Effector CD8-positive, alpha-beta T cell (primary cell): ENCODE measurements around the gene LRRC10B.

ENCODE experiments used
- DNase-seq: peaks from one replicate; lab custom pipeline; 2025; lab: John Stamatoyannopoulos, UW

The LRRC10B gene

GRCh38 chr11:61509043-61510029, 787 bp downstream of the LRRC10B start:
- DNase-seq, result no peak

GRCh38 chr11:61510166-61510919, 1.8 kb downstream of the LRRC10B start:
- no peak for DNase-seq

- no peak for DNase-seq
These were observed 2.4 kb downstream of the LRRC10B start for GRCh38 chr11:61510974-61511373.

GRCh38 chr11:61511383-61511782, 2.8 kb downstream of the LRRC10B start:
- no peak for DNase-seq

GRCh38 chr11:61512435-61512834, 3.9 kb downstream of the LRRC10B start:
- no peak for DNase-seq

GRCh38 chr11:61513143-61513765, 4.7 kb downstream of the LRRC10B start:
- DNase-seq, result no peak

- no peak for DNase-seq
These were observed 5.7 kb downstream of the LRRC10B start for GRCh38 chr11:61514050-61514917.

- DNase-seq, result no peak
These were observed 7.1 kb downstream of the LRRC10B start for GRCh38 chr11:61515686-61516085.

GRCh38 chr11:61516191-61516590, 7.6 kb downstream of the LRRC10B start:
- no peak for DNase-seq

GRCh38 chr11:61516675-61517572, 8.4 kb downstream of the LRRC10B start:
- DNase-seq, result peak; percentile 62

- DNase-seq, result no peak
These were observed 9.7 kb downstream of the LRRC10B start for GRCh38 chr11:61518032-61518795.

GRCh38 chr11:61522881-61523280, 14.3 kb downstream of the LRRC10B start:
- no peak for DNase-seq

- no peak for DNase-seq
These were observed 15.9 kb downstream of the LRRC10B start for GRCh38 chr11:61524446-61524845.

- DNase-seq, result no peak
These were observed 16.5 kb downstream of the LRRC10B start for GRCh38 chr11:61524963-61525587.

- no peak for DNase-seq
These were observed 17.7 kb downstream of the LRRC10B start for GRCh38 chr11:61526229-61526628.

- DNase-seq, result no peak
These were observed 18.6 kb downstream of the LRRC10B start for GRCh38 chr11:61526956-61527731.

- no peak for DNase-seq
These were observed 19.6 kb downstream of the LRRC10B start for GRCh38 chr11:61528114-61528513.

GRCh38 chr11:61529537-61530225, 21.1 kb downstream of the LRRC10B start:
- DNase-seq, result no peak
